ENCODE results near the gene TMPRSS12.

GRCh38 chr12:50933459-50934124 is 90.9 kb downstream of the TMPRSS12 start:
- TF ChIP-seq CTCF (IDR thresholded peaks at IDR 0.05; ENCODE audit: low read length): no peak
- TF ChIP-seq EZH2 (IDR thresholded peaks at IDR 0.05; ENCODE audit: borderline replicate concordance, low read length): no peak

All from OCI-LY1 (cell line).